ENCODE measurements around the gene DYNLT4.
A peak's percentile ranks its signal among the peaks of the same experiment; 100 is the strongest.
"Not testable (repeated sequence)": the region's sequence is repeated elsewhere in the genome, so short reads cannot be mapped to it uniquely, and the experiment has no call there.

Gene DYNLT4, protein sequence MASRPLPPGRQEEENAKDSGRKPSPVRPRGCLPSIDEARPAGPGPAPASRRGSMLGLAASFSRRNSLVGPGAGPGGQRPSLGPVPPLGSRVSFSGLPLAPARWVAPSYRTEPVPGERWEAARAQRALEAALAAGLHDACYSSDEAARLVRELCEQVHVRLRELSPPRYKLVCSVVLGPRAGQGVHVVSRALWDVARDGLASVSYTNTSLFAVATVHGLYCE

DNA sequence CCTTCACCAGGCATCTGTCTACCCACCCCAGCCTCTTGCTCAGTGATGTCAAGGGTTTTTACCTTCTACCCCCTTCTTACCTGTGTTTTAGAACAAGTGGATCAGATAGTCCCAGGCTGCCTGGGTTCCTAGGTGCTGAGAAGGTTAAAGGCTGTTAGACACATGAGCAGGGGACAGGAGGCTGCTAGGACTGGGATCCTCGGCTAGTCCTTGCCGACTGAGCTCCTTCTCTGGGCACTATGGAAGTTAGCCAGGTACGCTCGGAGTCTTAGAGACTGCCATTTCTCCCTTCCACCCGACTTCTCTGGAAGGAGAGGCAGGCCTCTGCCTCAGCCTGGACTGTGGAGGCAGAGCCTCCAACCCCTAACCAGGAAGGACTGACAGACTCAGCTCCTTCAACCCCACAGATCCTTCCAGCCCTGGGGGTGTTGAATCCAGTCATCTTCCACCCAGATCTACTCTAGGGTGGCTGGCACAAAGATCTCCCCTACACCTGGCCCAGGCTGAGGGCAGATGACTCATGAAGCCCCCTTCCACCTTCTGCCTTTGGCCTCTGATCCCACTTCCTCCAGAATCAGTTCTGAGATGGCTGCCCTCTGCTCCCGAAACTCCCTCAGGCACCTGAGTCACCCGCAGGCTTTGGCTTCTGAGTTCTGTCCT, at the start of gene DYNLT4:
TSS of gene DYNLT4 (minus strand) at position 648 of the 660 bp plus-strand sequence. CDS start 683 bp downstream, outside the sequence.
- no peak for DNase-seq (ENCODE audit: low read depth in 1 of 2, low spot score in 1 of 2)

DNA sequence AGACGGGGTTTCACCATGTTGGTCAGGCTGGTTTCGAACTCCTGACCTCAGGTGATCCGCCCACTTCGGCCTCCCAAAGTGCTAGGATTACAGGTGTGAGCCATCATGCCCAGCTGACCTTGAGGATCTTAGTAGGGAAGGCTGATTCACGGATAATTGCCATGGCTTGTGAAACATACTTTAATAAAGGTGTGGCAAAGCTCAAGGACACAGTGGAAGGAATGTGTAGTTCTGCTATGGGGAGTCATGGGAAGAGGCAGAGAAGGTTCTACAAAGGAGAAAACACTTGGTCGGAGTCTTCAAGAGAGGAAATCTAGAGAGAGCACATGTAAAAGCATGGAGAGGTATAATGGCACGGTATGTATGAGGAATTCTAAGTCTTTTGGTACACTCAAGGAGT, 48.6 kb upstream of the DYNLT4 start:
- DNase-seq (ENCODE audit: low read depth in 1 of 2, low spot score in 1 of 2), result no peak

DNA sequence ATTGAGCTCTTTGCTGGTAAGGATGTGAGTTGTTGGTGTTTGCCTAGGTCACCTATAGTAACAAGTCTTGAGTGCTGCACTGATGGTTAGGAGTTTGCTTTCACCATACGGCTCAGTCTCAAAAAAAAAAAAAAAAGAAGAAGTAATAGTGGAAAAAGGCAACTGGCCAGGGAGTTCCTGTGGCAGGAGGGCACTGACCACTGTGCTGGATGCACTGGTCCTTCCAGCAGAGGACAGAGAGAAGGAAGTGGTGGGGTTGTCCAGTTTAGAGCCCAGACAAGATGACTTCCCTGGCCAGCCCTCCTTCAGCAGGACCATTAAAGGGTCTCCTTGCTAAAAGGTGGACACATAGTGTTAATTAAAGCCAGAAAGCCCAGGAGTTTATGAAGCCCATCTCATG, 47.8 kb upstream of the DYNLT4 start:
- no peak for DNase-seq (ENCODE audit: low read depth in 1 of 2, low spot score in 1 of 2)

DNA sequence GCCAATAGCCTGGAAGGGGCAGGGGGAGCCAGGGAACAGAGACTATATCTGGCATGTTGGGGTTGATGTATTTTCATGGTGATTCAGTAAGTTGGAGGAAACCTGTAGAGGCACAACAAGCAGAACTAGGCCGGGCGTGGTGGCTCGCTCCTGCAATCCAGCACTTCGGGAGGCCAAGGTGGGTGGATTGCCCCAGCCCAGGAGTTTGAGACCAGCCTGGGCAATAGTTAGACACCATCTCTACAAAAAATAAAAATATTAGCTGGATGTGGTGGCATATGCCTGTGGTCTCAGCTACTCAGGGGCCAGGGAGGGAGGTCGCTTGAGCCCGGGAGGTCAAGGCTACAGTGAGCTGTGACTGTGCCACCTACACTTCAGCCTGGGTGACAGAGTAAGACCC, 46.0 kb upstream of the DYNLT4 start:
- DNase-seq (ENCODE audit: low read depth in 1 of 2, low spot score in 1 of 2), result no peak

DNA sequence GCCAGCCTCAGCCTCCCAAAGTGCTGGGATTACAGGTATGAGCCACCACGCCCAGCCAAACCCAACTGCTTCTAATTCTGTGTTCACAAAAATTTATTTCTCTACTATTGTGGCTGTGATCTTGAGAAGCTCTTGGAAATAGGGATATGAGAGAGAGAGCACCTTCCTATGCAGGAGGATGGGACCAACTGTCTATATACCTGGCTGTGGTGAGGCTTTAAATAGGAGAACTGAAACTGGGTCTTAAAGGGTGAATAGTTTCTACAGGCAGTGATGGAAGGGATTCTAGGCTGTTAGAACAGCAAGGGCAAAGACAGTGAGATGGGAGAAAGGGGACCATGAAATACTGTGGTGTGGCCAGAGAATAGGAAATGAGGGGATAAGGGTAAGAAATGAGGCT, 44.2 kb upstream of the DYNLT4 start:
- DNase-seq (ENCODE audit: low read depth in 1 of 2, low spot score in 1 of 2), result no peak

DNA sequence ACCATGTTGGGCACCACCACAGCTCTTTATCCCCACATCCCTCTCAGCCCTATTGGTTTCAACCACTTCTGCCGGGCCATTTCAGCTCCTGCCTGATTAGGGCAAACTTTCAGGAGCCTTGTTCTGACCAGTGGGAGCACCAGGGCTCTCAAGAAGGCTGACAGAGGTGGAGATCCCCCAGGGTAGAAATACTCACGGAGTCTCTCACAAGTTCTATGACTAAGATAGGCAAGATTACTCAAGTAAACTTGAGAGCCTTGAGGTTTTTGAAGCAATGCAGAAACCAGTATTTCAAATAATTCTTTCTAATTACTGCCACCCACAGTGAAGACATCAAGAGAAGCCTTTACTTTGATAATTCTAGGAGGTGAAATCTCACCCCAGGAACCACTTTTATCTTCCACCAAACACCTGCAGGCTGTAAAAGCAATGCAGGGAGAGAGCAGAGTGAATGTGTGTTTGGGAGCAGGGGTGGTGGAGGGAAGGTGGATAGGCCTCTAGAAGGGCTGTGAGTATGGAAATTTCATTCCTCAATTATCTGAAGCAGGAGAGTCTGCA, 42.5 kb upstream of the DYNLT4 start:
- no peak for DNase-seq (ENCODE audit: low read depth in 1 of 2, low spot score in 1 of 2)

DNA sequence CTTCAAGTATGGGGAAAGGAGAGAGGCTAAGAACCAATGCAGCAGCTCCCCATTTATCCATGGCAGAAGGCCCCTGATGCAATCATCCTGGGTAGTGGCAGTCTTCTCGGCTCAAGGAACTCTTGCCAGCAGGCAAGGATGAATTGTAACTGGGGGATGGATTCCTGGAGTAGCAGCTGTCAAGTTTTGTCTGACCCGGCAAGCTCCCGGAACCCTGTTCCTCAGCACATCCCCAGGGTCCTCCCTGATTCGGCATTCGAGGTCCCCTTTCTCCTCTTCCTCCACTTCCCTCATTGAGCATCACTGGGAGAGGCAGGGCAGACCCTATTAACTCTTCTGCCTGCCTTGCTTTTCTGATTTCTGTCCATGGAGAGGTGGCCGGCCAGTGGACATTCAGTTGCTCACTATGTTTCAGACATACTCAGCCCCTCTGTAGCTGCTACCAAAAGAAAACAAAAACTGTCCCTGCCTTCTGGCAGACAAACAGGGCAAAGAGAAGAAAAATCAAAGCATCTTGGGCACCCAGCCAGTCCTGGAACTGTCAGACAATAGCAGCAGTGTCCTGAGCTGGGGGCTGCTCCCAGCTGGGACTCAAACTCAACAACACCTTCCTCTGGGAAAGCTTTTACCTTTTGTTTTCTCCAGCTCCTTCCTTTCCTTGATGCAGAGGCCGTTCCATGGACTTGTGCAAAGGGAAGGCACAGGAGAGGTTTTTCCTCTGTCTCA, 41.5 kb upstream of the DYNLT4 start:
- DNase-seq (ENCODE audit: low read depth in 1 of 2, low spot score in 1 of 2), result no peak

DNA sequence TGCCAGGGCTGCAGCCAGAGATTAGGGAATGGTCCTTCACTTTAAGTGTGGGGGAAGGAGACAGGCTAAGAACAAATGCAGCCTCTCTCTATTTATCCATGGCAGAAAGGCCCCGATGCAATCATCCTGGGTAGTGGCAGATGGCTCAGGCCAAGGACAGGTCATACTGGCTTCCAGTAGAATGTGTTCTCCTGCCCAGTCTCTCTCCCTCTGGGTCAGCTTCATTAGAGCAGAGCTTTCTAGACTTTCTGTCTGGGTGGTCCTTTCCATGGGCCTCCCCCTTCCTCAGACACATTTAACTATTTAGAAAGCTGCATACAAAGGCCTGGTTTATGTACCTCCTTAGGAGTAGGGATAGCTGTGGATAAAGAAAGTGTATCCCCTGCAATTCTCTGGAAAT, 40.7 kb upstream of the DYNLT4 start:
- no peak for DNase-seq (ENCODE audit: low read depth in 1 of 2, low spot score in 1 of 2)

DNA sequence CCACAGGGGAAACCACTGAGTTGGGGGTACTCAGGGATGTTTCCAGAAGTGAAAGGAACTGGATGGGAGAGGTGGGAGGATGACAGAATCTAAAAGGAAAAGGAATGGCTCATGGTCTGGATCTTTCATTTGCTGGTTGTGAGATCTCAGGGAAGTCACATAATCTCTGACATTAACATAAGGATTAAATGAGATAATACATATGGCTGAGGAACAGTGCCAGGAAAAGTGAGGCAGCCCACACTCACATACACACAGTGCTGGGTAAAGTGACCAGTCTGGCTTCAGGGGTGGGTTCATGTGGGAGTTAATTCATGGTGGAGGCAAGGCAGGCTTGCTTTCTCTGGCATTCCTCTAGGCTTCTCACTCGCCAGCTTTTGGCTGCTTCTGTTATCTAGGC, 39.8 kb upstream of the DYNLT4 start:
- DNase-seq (ENCODE audit: low read depth in 1 of 2, low spot score in 1 of 2), result no peak

DNA sequence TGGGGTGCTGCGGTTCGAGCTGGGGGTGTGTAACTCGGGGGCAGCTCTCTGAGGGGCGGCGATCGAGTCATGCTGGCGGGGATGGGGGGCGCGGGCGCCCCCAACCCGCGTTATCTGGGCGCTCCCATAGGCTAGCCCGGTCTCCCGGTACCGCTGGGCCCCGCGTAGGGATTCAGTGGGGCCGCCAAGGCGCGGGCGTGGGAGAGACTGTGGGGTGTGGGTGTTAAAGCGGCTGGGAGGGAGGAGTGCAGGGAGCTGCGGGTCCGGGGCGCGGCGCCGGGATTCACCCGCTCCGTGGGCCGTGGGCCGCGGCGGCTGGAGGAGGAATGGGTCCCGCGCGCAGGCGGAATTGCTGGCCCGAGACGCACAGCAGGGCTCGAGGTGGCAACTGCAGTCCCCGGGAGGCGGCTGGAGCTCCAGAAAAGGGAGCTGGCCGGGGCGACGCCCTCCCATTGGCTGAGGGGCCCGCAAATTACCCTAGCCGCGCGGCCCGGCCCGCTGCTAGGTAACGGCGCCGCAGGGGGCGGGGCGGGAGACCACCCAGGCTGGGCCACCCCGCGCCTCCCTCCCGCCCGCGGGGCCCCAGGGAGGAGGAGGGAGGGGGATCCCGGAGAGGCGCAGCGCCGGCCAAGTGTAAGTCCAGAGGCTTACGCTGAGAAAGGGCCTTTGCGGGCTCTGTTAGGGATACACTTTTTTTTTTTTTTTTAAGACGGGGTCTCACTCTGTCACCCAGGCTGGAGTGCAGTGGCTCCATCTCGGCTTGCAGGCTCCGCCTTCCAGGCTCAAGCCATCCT, 35.9 kb upstream of the DYNLT4 start, which contains the start of gene PTCH2:
TSS of gene PTCH2 (minus strand) at position 392 of the 794 bp plus-strand sequence. CDS start at position 71, 321 bp downstream.
- DNase-seq (ENCODE audit: low read depth in 1 of 2, low spot score in 1 of 2), result no peak

DNA sequence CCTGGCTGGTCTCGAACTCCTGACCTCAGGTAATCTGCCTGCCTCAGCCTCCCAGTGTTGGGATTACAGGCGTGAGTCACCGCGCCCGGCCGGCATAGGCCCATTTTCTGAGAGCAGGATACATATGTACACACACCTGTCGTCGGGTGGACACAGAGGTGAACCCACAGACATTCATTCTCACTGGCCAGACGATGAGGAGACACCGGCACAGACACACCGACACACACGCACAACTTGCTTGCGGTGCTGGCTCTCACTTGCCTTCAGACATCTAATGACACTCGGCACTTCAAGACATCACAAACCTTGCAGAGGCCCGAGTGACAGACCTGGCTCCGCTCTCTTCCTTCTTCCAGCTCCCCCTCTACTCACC, 35.3 kb upstream of the DYNLT4 start:
- DNase-seq (ENCODE audit: low read depth in 1 of 2, low spot score in 1 of 2), result no peak

DNA sequence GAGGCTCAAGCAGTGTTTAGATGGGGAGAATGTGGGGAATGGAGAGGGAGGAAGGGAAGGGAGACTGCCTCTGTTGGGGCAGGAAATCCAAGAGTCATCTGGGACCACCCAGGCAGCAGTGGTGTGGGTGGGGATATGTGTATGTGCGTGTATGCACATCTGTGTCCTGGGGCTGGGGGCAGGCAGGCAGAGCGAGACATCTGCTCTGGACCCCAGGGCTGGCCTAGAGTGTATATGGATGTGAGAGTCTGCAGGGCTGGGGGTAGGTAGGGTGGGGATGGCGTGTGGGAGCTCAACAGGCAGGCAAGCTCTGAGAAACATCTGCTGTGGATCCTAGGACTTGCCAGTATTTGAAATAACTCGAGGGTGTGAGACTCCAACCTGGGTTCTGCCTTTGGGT, 32.4 kb upstream of the DYNLT4 start:
- DNase-seq (ENCODE audit: low read depth in 1 of 2, low spot score in 1 of 2), result no peak

DNA sequence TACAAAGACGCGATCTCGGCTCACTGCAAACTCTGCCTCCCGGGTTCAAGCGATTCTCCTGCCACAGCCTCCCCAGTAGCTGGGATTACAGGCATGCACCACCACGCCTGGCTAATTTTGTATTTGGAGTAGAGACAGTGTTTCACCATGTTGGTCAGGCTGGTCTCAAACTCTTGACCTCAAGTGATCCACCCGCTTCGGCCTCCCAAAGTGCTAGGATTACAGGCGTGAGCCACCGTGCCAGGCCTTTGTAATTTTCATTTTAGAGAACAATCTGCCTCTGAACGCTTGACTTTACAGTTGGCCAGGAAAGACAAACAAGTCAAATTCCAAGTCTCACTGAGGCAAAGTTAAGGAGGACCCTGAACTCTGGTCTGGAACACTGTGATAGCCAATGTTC, 31.1 kb upstream of the DYNLT4 start:
- not testable (repeated sequence) for DNase-seq (ENCODE audit: low read depth in 1 of 2, low spot score in 1 of 2)

DNA sequence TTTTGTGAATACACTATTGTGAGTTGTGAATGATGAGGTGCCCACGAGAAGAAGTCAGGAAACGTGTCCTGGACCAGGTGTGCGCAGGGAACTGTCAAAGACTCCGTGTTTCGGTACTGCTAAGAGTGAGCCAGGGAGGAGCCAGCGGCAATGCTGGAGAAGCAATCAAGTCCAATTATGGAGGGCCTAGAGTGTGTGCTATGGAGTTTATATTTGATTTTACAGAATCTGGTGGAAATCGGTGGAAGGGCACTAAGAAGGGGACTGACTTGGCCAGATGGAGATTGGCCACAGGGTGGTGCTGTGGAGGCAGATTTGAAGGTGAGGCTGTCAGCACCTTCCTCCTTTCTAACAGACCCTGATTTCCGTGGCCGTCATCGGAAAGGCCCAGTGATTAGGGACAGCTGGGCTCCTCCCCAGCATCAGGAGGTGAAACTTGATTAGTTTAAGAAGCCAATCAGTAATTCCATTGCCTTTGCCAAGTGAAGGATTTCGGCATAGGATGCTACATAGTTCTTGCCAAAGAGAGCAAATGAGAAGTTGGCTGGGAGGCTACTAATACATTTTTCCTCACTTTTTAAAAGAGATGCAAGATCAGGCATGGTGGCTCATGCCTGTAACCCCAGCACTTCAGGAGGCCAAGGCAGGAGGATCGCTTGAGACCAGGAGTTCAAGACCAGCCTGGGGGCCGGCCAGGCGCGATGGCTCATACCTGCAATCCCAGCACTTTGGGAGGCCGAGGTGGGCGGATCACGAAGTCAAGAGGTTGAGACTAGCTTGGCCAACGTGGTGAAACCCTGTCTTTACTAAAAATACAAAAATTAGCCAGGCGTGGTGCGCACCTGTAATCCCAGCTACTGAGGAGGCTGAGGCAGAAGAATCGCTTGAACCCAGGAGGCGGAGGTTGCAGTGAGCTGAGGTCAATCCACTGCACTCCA, 28.9 kb upstream of the DYNLT4 start:
- DNase-seq (ENCODE audit: low read depth in 1 of 2, low spot score in 1 of 2), result peak; percentile 74 to 76

DNA sequence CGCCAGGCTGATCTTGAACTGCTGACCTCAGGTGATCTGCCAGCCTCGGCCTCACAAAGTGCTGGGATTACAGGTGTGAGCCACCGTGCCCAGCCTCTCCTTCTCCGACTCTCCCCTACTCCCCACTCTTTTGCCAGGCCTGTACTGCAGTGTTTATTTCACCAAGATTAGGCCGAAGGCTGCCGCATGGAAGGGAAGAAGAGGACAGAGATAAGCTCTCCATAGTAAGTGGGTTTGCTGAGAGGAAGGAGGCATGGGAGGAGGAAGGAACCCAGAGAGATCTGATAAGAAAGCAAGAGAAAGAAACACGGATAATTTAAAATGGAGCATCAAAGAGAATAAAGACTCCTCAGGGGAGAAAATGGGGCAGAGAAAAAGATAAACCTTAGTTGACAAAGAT, 27.2 kb upstream of the DYNLT4 start:
- DNase-seq (ENCODE audit: low read depth in 1 of 2, low spot score in 1 of 2), result no peak

DNA sequence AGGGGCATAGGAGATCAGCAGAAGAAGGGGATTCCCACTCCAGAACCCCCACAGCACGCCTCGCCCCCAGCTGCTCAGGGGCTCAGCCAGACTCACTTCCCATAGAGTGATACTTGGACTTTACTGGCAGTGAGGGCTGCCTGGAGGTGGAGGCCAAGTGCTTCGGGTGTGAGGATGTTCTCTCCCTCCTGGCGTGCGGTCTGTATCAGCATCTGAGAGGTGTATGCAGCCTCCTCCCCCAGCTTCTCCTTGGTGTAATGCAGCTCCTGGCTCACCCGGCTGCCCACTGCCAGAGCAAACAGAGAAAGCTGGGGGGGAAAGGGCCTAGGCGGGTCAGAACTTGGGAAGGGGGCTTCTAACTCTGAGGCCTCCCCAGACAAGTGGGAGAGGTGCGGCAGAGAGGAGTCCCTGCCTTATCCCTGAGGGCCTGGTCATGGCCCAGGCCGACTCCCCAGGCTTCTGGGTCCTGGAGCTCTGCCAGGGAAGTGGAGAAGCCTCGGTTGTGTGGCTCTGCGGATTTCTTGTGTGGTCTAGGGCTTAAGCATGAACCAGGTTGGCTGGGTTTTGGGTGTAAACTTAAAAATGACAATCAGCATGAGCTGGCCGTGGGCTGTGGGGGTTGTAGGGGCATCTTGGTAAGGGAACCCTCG, 25.0 kb upstream of the DYNLT4 start:
- DNase-seq (ENCODE audit: low read depth in 1 of 2, low spot score in 1 of 2), result no peak

DNA sequence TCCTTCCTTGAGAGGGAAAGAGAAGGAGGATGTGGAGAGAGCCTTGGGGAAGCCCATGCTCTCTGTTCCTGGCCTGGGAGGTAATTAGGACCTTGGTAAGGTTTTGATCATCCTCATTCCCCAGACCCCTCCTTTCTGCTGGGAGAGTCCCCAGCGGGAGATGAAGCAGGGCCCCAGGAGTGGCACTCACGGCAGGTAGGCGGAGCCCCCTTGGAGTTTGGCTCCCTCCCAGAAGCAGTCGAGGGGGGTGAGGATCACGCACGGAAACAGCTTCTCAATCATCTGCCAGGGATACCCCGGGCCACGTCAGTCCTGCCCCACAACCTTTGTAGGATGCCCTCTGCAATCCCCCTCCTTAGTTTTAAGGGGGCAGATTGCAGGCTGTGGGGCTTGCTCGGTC, 24.4 kb upstream of the DYNLT4 start:
- DNase-seq (ENCODE audit: low read depth in 1 of 2, low spot score in 1 of 2), result no peak

DNA sequence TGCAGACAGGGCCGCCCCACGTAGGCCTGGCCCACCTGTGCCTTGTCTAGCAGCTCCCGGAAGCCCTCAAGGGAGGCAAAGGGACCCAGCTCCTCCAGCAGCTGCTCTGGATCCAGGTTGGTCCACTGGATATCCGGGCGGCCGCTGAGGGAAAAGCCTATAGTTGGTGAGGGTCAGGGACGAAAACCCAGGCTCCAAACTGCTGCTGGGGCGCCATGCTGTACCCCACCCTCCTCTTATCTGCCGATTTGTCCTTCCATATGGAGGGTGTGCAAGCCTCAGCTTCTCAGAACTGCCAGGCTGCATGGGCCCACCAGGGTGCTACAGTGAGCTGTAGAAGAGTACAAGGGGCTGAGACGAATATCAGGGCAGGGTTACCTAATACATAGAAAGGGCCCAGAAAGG, 23.8 kb upstream of the DYNLT4 start:
- no peak for DNase-seq (ENCODE audit: low read depth in 1 of 2, low spot score in 1 of 2)

DNA sequence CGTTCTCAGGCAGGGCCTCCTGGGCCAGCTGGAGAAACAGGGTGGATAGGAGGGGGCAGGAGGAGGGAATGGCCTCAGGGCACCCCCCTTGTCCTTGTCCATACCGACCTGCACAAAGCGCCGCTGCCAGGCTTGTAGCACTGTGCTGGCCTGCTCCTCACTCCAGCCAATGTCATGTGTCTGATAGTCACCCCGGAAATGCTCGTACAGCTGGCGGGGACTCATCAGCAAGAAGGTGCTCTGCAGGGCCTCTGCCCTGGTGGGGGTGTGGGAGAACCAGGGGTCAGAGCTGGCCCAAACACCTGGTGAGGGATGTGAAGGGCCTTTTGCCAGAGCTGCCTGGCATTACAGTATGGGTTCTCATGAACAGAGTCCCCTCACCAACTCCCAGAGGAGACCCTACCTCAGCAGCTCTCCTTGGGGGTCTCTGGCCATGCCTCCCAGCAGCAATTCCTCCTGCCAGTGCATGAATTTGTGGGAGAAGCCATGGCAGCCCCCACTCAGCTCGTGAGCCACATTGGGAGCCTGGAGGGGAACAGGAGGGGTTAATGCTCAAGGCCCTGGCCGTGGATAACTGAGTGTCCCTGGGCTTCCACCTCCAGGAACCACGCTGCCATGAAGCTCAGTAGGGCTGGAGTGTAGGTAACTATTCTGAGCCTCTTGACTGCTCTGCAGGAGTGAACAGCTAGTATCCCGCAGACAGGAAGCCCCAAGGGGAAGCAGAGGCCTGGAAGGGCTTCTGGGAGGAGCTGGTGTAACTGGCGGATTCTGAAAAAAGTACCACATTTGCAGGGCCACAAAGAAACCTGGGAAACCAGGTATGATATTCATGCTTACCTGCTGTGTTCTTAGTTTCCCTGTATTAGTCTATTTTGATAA, 22.6 kb upstream of the DYNLT4 start:
- no peak for DNase-seq (ENCODE audit: low read depth in 1 of 2, low spot score in 1 of 2)
